ENCODE data around the gene CHD1. TPM values are rescaled to one million over a fixed set of nuclear protein-coding genes. Genes with fewer than 3 reads are reported as not detected.

CHD1 gene
- total and polyA plus RNA-seq, 2 of the 13 experiments (the other 11 are each of a cell fraction or from before 2014, with no cell fraction given), result 22.8 to 55.9 TPM

DNA sequence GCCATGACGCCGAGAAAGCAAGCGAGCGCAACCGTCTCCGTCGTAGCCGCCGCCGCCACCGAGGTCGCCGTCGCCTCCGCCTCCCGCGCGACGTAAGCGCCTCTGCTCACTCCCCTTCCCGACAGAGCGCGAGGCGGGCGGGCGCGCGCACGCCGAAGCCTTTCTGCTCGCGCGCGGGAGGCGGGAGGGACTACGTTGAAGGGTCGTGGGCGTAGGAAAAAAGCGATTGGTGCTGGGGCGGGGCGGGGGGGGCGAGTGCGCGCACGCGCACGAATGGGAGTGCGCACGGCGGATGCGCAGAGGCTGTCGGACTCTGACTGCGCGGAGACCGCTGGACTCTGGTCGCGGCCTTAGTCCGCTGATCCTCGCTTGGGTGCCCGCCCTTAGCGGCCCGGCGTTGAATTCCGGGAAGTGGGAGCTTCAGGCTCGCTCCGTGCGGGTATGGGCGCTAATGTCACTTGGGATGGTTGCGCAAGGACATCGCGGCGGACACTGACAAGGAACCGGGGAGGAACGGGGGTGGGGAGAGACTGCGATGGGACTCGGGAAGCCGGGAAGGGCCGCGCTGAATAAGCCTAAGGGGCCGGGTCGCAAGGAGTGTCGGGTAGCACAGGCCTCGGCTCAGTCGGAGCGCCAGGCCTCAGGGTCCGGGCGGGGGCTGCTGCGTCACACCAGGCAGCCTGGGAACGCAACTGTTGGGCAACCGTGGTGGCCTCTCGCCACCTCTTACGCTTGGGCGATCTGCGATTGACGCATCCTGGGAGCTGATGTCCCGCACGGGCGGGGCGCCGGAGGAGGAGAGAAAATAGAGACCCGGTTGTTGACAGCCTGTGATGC is at the start of gene CHD1 (continued):
- TF ChIP-seq ZFP90 (CRISPR knock-in tag; IDR thresholded peaks at IDR 0.05; ENCODE audit: borderline replicate concordance) (peak; percentile 96), ZNF670 (CRISPR knock-in tag; IDR thresholded peaks at IDR 0.05; ENCODE audit: borderline replicate concordance) (0 out of 2 replicates have a peak, but pooled peaks have one; percentile 81), CC2D1A (CRISPR knock-in tag; IDR thresholded peaks at IDR 0.05) (no peak), ZNF282 (IDR thresholded peaks at IDR 0.05; ENCODE audit: partially characterized antibody) (no peak), ZKSCAN1 (IDR thresholded peaks at IDR 0.05; ENCODE audit: low read length) (no peak), KAT8 (CRISPR knock-in tag; IDR thresholded peaks at IDR 0.05) (peak; percentile 89), ZNF768 (CRISPR knock-in tag; IDR thresholded peaks at IDR 0.05) (peak; percentile 57; the same call in 1 of the 2 replicates), PCBP2 (optimal IDR thresholded peaks at IDR 0.05; ENCODE audit: low read depth, low read length, poor library complexity, severe bottlenecking) (no peak), NR1H2 (CRISPR knock-in tag; IDR thresholded peaks at IDR 0.05; ENCODE audit: borderline replicate concordance, low read depth) (no peak; the same call in 1 of the 2 replicates), ZNF761 (CRISPR knock-in tag; conservative IDR thresholded peaks at IDR 0.05) (0 out of 2 replicates have a peak, but pooled peaks have one; percentile 69)
- TF ChIP-seq, protein P1, sequence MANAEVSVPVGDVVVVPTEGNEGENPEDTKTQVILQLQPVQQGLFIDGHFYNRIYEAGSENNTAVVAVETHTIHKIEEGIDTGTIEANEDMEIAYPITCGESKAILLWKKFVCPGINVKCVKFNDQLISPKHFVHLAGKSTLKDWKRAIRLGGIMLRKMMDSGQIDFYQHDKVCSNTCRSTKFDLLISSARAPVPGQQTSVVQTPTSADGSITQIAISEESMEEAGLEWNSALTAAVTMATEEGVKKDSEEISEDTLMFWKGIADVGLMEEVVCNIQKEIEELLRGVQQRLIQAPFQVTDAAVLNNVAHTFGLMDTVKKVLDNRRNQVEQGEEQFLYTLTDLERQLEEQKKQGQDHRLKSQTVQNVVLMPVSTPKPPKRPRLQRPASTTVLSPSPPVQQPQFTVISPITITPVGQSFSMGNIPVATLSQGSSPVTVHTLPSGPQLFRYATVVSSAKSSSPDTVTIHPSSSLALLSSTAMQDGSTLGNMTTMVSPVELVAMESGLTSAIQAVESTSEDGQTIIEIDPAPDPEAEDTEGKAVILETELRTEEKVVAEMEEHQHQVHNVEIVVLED (CRISPR knock-in tag; IDR thresholded peaks at IDR 0.05; ENCODE audit: borderline replicate concordance), result peak; percentile 97
- TF ChIP-seq, protein P2, sequence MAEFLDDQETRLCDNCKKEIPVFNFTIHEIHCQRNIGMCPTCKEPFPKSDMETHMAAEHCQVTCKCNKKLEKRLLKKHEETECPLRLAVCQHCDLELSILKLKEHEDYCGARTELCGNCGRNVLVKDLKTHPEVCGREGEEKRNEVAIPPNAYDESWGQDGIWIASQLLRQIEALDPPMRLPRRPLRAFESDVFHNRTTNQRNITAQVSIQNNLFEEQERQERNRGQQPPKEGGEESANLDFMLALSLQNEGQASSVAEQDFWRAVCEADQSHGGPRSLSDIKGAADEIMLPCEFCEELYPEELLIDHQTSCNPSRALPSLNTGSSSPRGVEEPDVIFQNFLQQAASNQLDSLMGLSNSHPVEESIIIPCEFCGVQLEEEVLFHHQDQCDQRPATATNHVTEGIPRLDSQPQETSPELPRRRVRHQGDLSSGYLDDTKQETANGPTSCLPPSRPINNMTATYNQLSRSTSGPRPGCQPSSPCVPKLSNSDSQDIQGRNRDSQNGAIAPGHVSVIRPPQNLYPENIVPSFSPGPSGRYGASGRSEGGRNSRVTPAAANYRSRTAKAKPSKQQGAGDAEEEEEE (CRISPR knock-in tag; IDR thresholded peaks at IDR 0.05; ENCODE audit: borderline replicate concordance), result no peak
- TF ChIP-seq, protein P3, sequence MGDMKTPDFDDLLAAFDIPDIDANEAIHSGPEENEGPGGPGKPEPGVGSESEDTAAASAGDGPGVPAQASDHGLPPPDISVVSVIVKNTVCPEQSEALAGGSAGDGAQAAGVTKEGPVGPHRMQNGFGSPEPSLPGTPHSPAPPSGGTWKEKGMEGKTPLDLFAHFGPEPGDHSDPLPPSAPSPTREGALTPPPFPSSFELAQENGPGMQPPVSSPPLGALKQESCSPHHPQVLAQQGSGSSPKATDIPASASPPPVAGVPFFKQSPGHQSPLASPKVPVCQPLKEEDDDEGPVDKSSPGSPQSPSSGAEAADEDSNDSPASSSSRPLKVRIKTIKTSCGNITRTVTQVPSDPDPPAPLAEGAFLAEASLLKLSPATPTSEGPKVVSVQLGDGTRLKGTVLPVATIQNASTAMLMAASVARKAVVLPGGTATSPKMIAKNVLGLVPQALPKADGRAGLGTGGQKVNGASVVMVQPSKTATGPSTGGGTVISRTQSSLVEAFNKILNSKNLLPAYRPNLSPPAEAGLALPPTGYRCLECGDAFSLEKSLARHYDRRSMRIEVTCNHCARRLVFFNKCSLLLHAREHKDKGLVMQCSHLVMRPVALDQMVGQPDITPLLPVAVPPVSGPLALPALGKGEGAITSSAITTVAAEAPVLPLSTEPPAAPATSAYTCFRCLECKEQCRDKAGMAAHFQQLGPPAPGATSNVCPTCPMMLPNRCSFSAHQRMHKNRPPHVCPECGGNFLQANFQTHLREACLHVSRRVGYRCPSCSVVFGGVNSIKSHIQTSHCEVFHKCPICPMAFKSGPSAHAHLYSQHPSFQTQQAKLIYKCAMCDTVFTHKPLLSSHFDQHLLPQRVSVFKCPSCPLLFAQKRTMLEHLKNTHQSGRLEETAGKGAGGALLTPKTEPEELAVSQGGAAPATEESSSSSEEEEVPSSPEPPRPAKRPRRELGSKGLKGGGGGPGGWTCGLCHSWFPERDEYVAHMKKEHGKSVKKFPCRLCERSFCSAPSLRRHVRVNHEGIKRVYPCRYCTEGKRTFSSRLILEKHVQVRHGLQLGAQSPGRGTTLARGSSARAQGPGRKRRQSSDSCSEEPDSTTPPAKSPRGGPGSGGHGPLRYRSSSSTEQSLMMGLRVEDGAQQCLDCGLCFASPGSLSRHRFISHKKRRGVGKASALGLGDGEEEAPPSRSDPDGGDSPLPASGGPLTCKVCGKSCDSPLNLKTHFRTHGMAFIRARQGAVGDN (CRISPR knock-in tag; IDR thresholded peaks at IDR 0.05), result peak; percentile 97
- TF ChIP-seq, protein P4, sequence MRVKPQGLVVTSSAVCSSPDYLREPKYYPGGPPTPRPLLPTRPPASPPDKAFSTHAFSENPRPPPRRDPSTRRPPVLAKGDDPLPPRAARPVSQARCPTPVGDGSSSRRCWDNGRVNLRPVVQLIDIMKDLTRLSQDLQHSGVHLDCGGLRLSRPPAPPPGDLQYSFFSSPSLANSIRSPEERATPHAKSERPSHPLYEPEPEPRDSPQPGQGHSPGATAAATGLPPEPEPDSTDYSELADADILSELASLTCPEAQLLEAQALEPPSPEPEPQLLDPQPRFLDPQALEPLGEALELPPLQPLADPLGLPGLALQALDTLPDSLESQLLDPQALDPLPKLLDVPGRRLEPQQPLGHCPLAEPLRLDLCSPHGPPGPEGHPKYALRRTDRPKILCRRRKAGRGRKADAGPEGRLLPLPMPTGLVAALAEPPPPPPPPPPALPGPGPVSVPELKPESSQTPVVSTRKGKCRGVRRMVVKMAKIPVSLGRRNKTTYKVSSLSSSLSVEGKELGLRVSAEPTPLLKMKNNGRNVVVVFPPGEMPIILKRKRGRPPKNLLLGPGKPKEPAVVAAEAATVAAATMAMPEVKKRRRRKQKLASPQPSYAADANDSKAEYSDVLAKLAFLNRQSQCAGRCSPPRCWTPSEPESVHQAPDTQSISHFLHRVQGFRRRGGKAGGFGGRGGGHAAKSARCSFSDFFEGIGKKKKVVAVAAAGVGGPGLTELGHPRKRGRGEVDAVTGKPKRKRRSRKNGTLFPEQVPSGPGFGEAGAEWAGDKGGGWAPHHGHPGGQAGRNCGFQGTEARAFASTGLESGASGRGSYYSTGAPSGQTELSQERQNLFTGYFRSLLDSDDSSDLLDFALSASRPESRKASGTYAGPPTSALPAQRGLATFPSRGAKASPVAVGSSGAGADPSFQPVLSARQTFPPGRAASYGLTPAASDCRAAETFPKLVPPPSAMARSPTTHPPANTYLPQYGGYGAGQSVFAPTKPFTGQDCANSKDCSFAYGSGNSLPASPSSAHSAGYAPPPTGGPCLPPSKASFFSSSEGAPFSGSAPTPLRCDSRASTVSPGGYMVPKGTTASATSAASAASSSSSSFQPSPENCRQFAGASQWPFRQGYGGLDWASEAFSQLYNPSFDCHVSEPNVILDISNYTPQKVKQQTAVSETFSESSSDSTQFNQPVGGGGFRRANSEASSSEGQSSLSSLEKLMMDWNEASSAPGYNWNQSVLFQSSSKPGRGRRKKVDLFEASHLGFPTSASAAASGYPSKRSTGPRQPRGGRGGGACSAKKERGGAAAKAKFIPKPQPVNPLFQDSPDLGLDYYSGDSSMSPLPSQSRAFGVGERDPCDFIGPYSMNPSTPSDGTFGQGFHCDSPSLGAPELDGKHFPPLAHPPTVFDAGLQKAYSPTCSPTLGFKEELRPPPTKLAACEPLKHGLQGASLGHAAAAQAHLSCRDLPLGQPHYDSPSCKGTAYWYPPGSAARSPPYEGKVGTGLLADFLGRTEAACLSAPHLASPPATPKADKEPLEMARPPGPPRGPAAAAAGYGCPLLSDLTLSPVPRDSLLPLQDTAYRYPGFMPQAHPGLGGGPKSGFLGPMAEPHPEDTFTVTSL (CRISPR knock-in tag; IDR thresholded peaks at IDR 0.05; ENCODE audit: borderline replicate concordance), result peak; percentile 45; the same call in 1 of the 2 replicates

All from HepG2 (cell line).